GM18508 (cell line): ENCODE data around the gene SLC37A1.

ENCODE experiments used
- ATAC-seq: cut with Tn5 transposase; IDR thresholded peaks from one replicate; pipeline ENCODE4 v1.9.1; 2021; ENCODE audit warnings: moderate number of reproducible peaks; ENCODE audit not compliant: insufficient read depth, unreplicated experiment

Gene SLC37A1

DNA sequence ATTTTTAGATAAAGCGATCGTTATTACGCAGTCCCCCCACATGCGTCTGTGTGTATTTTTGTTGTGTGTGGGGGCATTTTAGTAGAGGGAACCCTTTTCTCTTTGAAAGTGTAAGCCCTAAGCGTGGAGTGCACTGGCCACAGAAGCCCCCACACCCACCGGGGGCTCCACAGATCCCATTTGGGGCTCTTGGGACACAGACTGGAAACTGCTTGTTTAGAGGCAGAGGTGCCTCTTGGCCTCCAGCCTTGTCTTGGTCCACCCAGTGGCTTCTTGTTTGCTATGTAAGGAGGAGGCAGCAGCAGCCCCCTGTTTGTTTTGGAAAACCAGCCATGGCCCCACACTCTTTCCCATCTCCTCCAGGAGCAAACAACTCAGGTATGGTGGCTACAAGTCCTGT lies 42.8 kb downstream of the SLC37A1 start:
- no peak for ATAC-seq

DNA sequence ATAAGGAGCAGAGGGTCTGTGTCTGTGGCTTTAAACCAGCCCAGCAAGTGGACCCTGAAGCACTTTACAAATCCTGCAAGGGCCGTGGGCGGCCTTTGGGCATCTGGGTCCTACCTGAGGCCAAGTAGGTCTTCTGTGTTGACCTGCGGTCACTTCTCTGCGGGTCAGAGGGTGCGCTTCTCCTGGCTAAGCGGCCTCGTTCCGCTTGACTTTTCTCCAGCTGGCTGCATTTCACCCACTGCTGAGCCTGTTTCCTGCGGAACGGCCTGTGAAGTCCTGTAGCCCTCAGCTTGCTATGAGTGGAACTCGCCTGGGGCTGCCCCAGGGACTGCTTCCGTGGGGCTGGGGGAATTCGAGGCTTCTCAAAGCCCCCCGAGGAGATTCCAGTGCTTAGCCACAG lies 43.3 kb downstream of the SLC37A1 start:
- no peak for ATAC-seq

DNA sequence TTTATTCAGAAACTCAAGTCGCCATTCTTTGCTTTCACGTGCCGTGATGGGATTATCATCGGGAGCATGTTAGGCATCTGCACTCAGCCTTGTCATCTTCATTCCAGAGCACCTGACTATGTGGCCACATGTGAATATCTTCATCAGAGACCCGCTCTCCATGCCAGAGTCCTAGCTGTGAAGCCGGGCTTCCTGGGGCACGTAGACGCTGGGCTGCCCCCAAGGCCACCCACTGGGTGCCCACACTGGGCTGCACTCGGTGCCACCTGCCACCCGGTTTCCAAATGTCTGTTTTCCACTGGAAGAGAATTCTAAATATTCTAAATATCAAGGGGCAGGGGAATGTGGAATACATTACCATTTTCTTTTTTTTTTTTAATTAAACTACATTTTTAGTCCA lies 43.8 kb downstream of the SLC37A1 start:
- ATAC-seq: no peak

DNA sequence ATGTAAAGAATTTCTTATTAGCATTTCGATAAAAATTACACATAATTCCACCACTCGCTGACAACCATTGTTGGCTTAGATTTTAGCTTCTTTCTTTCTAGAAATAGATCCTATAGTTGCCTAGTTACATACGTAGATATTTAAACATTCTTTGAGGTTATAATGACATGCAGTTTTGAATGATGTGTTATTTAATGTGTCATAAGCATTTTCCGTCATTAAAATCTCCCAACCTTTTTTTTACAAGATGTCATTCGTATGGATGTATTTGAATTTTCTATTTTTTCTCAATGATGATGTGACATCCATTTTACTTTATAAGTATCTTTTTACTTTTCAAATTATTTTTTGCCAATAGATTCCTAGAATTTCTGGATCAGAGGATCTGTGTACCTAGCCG lies 44.7 kb downstream of the SLC37A1 start:
- ATAC-seq: no peak

DNA sequence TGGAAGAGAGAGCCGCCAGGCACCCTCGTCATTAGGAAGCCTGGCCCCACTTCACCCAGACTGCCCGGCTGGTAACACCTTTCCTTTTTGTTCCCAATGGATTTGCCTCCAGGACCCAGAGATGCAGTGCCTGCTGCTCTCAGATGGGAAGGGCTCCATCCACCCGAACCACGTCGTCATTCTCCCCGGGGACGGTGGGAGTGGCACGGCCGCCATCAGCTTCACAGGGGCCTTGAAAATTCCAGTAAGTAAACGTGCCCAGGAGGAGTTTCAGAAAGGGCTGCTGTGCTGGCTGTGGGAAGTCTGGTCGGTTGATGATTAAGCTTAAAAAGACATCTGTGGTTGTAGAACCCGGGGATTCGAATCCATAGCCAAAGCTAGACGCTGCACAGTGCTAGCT lies 45.2 kb downstream of the SLC37A1 start:
- ATAC-seq: no peak

DNA sequence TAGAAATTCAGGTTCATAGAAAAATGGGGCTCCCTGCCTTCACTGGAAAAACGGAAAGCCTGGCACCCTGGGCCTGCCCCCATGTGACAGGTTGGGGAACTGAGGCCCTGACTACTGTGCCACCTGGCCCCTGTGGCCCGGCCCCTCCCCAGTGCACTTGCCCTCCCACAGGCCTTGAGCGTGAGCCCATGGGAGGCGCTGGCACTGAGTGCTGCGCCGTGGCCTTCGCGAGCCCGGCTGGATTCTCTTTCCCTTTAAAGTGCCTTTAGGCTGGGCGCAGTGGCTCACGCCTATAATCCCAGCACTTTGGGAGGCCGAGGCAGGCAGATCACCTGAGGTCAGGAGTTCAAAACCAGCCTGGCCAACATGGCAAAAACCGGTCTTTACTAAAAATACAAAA lies 45.7 kb downstream of the SLC37A1 start:
- ATAC-seq: no peak

DNA sequence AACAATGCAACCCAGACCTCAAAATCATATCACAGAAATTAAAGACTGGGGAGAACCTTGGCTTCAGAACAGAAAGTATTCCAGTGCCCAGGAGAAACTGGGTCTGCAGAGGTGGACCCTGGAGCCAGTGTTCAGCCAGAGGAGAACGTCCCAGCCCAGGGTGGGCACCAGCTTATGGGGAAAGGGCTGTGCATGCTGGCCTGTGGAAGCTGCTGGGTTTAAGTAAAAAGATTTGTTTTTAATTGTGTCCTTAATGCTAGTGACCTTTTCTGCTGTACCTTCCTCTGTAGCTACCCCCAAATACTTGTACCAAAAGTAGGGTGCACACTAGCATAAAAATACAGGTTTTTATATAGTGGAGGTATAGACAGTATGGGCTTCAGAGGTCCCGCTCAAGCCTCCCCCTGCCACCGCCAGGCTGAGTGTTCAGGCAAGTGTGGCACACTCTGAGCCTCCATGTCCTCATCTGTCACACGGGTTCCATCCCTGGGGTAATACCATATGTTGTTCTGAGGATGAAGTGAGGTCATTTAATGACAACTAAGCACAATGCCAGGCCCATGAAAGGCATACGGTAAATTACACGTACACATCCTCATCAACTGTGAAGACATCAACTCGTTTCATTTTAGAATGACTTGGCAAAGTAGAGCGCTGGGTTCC lies 47.0 kb downstream of the SLC37A1 start:
- ATAC-seq: no peak

DNA sequence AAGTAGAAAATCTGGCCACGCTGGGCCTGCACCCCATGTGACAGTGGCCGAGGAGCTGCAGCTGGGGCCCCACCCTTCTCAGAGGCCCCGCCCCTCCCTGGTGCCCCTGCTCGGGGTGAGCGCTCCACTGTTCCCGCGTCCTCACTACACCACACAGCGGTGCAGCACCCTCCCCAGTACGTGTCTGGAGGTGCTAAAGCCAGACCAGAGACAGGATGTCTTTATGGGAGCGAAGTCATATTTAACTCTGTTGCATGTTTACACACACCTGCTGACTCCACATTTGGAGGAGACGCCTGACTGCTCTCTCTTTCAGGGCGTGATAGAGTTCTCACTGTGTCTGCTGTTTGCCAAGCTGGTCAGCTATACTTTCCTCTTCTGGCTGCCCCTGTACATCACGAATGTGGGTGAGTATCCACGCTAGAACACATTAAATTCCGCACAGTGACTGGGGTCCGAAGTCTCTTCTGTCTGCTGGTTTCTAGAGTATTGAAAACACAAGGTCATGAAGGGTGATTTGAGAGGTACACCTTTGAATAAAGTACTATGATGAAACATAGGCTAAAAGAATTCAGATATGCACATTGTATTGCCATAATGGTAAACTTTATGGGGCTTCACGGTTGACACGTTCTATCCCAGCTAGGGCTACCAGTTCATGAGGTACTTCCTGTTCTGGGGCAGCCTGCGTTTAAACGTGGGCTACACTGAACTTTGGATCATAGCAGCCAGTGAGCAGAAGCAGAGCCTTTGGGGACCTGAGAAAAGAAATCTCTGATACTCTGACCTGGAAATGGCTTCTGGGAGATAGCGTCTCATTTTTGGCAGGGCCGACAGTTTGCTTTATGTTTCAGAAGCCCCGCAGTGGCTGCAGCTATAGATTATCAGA lies 48.4 kb downstream of the SLC37A1 start:
- ATAC-seq: no peak

DNA sequence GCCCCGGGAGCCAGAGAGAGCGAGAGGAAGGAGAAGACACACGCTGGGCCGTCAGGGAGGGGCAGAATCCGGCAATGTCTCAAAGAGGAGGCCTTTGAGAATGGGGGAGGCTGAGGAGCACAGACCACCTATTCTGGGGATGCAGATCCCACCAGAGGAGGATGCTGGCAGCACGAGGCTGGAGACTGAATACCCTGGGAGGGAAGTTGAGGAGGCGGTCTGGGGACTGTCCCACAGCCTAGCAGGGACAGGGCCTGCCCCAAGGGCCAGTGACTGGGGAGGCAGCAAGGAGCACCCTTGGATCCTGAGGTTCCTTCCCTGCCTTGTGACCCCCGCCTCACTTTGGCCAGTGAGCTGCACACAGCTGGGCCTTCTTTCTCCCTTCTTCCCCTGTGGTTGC lies 49.2 kb downstream of the SLC37A1 start:
- no peak for ATAC-seq

DNA sequence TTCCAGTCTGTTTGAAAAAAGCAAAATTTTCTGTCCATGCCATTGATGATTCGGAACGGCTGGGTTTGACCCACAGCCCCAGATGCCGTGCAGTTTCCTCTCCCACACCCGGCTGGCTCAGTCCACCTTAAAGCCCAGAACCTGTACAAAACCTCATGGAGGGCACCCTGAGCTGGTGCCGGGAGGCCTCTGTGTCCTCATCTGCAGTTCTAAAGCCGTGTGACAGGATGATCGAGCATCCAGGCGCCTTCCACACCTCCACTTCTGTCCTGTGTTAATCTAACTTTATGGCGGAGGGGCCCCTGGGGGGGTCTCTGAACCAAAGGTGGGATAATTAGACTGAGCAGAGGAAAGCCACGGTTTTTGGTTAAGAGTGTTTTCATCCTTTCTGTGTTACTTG lies 49.6 kb downstream of the SLC37A1 start:
- ATAC-seq: no peak

DNA sequence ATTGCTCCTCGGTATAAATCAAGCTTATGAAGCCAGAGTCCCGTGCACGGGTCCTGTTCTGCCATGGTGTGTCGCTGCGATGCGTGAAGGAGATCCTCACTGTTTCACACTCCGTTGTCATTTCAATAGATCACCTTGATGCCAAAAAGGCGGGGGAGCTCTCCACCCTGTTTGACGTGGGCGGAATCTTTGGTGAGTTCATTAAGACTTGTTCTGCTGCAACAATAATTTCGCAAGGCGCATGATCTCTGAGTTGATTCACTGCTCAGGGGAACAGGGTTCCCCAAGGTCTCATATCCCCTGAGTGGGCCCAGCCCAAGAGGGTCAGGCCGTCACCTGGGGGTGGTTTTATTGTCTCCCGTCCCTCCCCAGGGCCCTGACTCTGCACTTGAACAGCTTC lies 50.0 kb downstream of the SLC37A1 start:
- no peak for ATAC-seq

DNA sequence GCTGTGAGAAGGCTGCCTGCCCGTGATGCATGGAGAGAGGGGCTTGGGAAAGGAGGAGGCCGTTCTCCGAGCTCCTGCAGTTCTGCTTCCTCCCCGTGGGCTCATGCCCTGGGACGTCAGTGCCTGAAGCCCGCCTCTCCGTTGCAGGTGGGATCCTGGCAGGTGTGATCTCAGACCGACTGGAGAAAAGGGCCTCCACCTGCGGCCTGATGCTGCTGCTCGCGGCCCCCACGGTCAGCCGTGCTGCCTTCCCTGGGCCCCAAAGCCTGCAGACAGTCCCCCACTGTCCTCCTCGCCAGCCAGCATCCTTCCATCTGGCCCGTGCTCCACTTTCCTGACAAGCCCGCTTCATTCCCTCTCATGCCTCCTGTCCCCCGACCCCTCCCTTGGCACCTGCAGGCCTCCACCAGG lies 50.9 kb downstream of the SLC37A1 start:
- no peak for ATAC-seq

DNA sequence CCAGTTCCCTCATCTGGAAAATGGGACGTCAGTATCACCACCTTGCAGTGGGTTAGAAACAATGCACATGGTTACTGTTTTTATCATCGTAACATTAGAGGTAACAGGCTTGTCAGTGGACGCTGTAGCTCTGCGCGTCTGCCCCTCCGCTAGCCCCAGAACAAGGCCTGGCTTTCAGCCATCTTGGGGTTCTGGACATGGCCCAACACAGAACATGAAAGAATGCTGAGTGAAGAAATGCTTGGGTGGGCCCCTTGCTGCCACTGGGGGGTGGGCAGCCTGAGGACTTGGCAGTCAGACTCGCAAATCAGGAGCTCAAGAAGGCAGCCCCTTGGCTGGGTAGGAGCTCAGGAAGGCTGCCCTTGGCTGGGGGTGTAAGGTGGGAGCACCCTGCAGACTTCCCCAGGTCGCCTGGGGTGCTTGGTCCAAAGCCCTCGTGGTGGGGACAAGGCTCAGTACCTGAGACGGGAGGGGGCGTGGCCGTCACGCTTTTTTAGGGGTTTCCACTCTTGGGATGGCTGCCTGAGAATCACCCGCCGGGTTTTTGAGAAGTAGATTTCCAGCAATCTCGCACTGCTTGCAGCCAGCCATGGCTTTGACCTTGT lies 51.7 kb downstream of the SLC37A1 start:
- no peak for ATAC-seq

DNA sequence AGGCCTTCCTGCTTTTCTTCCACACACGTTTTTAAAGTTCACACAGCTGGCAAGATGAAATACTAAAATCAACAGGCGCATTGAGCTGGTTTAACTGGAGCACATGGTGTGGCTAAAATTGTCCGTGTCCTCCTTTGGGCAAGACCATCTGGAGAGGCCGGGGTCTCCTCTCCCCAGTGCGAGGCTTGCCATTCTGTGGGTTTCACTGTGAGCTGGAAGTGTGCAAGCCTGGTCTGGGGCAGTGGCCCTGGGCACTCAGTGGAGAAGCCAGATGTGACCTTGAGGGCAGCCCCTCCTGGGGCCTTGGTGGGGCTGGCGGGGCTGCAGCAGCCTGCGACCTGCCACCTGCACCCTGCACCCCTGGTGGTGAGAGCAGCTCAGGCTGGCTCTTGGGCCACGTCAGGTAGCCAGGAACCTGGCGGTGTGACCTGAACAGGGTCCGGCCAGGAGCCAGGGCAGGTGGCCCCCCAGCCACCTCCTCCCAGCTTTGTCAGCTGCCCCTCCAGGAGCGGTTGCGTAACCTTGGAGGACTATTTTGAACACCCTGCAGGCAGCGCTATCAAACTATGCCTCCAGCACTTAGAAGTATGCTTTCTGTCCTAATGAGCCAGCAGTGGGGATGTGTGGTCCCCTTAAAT lies 52.4 kb downstream of the SLC37A1 start:
- ATAC-seq: no peak

DNA sequence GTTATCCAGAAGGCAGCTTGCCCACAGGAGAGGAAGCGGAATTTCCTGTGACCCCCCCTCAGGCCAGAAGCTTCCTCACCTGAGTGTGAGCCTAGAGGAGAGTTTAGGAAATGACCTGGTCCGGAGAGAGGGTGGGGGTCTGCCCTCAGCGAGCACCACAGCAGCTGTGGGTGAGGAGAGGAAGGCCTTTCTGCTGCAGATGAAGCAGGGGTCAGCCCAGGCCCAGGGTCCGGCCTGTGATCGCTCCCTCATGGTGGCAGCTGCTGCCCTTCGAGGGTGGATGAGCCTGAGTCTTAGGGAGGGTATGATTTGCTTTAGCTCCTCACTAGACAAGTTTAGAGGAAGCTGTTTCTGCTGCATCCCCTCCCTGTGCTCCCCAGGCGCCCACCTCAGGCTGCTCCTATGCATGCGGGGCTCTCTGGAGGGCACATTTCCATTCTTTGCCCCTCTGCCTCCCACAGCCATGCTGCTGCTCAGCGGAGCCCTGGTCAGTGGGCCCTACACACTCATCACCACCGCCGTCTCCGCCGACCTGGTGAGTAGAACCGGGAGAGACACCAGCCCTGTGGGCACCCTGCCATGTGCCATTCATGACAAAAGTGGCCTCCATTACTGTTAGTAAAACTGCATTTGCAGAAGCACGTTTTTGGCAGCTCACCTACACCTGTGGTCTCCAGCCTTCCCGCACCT lies 53.0 kb downstream of the SLC37A1 start:
- ATAC-seq: no peak

DNA sequence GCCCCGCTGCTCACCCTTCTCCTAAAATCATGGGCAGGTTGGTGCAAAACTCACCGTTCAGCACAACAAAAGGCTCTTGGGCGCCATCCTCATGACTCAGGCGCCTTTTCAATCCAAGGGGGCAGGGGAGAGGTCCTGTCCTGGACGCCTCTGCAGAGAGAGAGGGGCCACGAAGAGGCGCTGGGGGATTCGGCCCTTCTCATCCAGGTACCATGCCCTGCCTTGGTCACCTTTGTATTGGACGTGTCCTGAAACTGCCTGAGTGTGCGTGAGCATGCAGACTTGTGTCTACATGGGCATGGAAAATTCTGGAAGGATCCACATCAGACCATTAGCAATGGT lies 53.5 kb downstream of the SLC37A1 start:
- no peak for ATAC-seq

DNA sequence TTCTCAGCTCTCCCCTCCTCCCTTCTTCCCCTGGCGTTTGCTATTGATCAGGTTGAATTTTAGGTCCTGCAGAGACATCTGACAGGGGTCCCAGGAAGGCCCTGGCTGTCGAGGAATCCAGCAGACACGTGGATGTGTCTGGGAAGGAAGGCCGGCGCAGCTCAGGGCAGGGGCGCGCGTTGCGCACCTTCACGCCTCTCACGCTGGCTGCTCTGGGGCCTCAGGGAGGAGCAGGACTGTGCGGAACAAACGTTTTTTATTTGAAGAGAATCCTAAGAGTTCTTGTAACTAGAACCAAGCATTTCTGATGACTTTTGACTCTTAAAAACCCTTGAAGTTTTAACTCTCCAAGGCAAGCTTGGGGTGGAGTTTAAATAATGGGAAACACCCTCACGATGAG lies 54.2 kb downstream of the SLC37A1 start:
- no peak for ATAC-seq

DNA sequence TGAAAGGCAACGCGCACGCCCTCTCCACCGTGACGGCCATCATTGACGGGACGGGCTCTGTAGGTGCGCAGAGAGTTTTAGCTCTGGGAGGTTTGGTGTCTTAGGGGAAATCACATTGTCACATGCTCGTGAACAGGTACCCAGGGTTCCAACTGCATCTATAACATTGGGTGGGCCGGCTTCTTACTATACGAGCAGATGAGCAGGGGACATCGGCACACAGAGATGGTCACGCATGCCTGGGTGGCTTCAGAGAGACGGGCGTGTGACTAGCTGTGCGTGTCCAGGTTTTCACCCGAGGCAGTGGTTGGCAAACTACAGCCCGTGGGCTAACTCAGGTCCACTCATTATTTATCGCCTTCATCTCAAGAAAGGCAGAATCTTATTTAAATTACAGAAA lies 54.7 kb downstream of the SLC37A1 start:
- ATAC-seq: no peak

DNA sequence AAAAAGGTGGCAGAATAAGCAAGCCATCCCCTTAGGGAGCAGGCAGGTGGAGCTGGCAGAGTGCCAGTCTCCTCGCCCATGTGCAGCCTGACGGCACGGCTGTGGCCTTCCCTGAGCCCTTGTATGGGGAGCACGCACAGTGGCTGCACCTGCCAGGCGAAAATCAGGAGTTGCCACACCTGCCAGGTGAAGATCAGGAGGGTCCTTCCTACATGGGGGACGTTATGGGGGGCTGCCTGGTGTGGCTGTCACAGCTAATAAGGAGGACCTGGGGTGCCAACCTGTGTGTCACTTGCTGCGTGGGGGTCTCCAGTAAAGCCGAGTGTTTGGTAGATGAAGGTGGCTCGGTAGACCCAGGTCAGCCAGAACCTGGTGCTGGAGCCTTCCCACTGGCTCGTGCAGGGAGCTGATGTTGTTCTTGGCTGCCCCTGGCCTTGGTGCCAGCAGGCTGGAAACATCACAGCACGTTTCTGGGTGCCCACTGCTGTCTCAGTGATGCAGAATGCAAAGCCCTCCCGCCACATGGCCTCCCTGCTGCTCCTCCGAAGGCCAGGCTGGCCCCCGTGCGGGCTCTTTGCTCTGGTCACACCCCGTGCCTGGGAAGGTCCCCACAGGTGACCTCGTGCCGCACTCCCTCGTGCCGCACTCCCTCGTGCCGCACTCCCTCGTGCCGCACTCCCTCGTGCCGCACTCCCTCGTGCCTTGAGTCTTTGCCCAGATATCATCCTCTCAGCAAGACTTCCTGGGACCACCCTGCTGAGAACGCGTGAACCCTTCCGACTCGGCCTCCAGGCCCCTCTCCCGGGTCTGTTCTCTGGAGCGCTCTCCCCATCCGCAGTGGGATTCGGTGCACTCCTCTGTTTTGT lies 55.4 kb downstream of the SLC37A1 start:
- ATAC-seq: no peak
